ENCODE results near the gene NPR3. TPM values are rescaled to one million over a fixed set of nuclear protein-coding genes. Genes with fewer than 3 reads are reported as not detected.

NPR3 gene, protein sequence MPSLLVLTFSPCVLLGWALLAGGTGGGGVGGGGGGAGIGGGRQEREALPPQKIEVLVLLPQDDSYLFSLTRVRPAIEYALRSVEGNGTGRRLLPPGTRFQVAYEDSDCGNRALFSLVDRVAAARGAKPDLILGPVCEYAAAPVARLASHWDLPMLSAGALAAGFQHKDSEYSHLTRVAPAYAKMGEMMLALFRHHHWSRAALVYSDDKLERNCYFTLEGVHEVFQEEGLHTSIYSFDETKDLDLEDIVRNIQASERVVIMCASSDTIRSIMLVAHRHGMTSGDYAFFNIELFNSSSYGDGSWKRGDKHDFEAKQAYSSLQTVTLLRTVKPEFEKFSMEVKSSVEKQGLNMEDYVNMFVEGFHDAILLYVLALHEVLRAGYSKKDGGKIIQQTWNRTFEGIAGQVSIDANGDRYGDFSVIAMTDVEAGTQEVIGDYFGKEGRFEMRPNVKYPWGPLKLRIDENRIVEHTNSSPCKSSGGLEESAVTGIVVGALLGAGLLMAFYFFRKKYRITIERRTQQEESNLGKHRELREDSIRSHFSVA
- 12.6 TPM for total RNA-seq

DNA sequence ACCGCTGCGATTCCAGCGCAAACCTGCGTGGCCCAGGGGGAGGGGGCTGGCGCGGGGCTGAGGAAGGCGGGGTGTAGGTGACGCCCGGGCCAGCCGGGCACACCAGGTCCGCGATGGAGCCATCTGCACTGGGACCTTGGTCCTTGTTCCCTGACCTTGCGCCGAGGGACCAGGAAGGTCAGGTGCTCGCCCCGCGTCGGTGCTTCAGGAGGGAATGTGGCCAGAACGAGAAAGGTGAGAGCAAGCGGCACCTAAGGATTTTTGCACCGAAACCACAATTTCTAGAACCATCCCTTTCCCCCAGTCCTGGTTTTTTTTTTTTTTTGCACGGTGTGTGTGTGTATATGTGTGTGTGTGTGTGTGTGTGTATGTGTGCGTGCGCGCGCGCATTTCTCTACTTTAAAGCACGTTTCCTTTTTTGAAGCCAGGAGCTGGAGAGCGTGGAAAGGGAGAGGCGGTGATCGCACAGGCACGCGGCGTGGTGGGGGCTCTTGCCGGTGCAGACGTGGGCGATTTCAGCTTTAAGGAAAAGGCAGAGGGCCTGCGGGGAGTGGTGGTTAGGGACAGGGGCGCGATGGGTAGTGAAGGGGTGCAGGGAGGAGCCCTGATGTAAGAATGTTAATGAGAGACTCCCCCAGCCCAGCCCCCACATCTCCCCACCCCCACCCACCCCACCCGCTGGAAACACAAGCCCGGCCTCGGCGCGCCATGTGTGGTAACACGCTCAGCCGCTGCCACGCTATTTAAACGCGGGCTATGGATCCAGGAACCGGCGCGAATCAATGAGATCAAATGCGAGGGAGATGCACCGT lies at the start of gene NPR3:
Gene NPR3, plus strand, starts transcription at position 772 of the 812 bp plus-strand sequence. CDS start 456 bp downstream, outside the sequence.
- ATAC-seq: peak; percentile 4

DNA sequence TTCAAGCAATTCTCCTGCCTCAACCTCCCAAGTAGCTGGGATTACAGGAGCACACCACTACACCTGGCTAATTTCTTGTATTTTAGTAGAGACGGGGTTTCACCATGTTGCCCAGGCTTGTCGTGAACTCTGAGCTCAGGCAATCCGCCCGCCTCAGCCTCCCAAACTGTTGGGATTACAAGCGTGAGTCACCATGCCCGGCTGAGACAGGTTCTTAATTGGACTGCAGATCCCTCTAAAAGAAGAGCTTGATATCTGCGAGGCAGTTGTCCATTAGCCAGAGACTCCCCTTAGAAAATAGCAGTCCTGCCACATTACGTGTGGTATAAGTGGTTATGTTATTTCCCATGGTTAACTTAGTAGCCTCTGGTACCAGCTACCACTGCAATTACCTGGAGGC lies 46.6 kb upstream of the NPR3 start:
- ATAC-seq: peak; percentile 75

DNA sequence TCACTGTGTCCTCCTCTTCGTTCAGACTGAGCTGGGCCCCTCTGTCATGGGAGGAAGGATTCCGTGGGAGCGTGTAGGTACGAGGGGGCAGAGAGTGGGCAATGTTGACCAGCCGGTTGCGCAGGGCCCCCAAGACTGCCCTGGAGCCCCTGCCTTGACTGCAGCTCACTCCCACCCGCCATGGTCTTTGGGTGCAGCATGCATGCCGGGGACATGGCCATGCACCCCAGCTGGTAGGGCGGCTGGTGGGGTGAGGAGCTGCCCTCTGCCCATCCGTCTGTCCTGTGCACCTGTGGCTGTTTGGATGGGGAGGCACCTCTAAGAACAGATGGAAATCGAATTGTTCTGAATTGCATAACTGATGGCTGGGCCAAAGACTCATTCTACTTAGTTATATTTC lies 42.6 kb upstream of the NPR3 start:
- no peak for ATAC-seq

DNA sequence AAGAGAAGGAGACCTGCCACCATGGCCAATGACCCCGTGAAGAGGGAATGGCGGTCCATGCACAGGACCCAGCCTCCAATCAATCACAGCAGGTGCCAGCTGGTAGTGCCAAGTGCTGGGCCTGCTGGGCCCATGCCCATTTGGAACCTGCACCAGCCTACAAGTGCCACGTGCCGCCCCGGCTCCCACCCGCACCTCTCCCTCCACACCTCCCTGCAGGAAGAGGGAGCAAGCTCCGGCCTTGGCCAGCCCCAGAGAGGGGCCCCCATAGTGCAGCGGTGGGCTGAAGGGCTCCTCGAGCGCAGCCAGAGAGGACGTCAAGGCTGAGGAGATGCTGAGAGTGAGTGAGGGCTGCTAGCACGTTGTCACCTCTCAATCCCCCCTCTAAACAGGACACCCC lies 37.8 kb upstream of the NPR3 start:
- no peak for ATAC-seq

DNA sequence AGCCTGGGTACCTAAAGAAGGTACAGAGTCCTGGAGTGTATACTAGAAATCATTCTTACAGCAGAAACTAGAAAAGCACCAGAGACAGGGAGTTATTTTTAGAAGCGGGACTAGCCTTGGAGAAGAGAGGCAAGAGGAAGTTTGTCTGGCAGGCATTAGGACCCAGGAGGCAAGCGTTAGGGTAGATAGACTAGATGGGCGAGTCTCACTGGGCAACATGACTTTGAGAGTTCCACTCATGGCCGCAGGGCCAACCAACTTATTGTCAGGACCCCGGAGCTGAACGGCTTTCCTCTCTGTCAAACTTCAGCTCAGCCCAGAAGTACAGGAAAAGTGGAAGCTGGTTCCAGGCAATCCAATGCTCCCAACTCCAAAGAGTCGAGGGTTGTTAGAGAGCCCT lies 34.1 kb upstream of the NPR3 start:
- ATAC-seq: no peak

DNA sequence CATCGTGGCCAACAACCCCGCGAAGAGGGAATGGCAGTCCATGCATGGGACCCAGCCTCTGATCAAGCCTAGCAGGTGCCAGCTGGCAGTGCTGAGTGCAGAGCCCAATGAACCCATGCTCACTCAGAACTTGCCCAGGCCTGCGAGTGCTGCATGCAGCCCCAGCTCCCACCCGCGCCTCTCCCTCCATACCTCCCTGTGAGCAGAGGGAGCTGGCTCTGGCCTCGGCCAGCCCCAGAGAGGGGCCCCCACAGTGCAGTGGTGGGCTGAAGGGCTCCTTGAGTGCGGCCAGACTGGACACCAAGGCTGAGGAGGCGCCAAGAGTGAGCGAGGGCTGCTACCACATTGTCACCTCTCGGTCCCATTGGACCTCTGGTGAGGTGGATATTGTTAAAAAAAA lies 32.6 kb upstream of the NPR3 start:
- ATAC-seq: no peak

DNA sequence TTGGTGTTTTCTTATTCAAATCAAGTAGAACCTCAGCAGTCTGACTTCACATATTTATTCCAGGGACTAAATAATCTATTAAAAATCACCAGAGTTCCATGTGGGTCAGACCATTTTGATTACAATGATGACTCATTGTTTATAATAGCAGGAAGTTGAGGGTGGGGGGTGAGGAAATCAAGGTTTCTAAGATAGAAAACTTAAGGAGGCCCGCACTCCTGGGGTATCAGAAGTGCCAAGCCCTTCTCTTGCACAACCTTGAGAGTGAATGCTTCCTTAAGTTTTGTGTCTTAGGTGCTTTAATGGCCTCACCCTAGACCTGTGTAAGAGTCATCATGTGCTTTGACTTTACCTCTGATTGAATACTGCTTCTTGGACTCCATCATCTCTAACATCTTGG lies 31.9 kb upstream of the NPR3 start:
- peak; percentile 70 for ATAC-seq

DNA sequence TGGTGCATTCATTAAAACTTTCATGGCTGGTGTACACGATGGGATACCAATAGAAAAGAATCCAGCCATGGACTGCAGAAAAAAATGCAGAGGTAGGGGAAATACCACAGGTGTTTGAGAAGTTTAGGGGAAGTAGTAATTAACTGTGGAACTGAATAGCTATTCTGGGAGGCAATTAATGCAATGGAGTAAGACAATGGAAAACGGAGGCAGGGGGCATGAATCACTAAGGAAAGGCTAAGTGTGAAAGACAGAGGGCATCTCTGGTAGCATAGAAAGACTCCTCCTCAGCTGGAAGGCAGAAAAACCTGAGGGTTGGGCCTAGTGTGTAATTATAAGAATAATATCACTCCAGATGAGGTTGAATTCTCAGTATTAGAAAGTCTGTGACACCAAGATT lies 30.9 kb upstream of the NPR3 start:
- ATAC-seq: no peak

DNA sequence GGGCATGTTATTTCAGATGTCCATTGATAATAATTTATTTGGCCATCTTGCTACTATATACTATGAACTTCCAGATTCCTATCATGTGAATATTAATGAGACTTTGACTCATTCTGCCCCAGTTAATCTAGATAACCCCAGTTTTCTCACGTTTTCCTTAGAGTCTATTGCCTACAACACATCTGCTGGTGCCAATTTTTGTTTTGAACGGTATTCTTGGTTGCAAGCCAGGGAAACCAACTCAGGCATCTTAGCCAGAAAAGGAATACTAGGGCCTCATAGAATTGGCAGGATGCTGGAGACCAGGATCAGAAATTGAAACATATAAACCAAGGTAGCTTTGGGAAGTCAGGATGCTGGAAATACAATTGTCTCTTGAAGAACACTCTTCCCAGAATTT lies 28.0 kb upstream of the NPR3 start:
- ATAC-seq: no peak

DNA sequence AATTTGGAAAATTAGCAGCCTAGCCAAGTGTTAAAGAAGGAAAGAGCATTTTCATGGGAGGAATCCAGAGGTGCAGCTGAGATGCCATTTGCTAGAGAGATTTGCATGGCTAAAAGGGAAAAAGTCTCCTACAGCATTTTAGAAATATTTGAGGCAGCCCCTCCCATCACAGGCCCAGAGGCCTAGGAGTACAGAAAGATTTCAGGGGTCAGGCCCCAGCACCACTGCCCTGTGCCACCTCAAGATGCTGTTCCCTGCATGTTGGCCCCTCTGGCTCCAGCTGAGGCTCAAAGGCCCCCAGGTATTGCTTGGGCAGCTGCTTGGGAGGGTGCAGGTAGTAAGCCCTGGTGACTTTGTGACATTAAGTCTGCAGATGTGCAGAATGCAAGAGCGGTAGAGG lies 26.9 kb upstream of the NPR3 start:
- ATAC-seq: no peak

DNA sequence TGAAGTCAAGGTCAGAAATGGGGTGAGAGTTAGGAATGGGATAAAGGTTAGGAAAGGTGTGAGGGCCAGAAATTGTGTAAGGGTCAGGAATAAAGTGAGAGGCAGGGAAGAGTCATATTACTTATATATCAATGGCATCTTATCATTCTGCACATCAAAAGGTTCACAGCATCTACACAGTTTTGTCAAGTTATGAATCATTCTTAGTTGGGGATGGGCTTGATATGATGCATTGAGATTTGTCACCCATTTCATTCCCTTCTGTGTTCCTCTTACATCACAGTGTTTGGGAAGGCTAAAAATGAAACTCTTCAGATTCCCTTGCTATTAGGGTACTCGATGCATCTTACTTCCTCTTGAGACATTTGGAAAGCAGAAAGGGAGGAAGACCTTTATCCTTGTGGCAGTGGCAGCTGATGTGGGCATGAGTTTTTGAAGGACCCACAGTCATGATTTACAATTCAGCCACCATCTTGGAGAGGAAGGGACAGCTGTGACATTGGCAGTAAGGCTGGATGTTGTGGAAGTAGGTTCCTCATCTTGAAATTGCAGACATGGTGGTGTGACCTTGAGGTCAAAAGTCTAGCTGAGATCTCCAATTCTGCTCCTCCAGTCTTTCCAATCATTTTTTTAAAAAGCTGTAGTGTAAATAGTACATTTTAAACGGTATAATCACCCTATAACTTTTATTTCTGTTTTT lies 24.2 kb upstream of the NPR3 start:
- no peak for ATAC-seq

DNA sequence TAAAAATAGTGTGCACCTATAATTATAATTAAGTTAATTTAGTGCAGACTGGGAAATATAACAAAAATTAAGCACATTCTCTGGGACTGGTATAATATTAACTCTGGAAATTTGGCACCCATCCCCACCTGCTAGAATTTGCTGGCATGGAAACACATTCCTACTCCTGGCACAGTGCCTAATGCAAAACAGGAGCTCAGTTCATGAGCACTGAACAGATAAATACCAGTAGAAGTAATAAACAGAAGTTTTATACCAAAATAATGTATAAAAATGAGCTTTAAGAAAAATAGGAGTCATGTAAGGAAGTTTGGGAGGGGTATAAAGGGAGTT lies 23.7 kb upstream of the NPR3 start:
- no peak for ATAC-seq

DNA sequence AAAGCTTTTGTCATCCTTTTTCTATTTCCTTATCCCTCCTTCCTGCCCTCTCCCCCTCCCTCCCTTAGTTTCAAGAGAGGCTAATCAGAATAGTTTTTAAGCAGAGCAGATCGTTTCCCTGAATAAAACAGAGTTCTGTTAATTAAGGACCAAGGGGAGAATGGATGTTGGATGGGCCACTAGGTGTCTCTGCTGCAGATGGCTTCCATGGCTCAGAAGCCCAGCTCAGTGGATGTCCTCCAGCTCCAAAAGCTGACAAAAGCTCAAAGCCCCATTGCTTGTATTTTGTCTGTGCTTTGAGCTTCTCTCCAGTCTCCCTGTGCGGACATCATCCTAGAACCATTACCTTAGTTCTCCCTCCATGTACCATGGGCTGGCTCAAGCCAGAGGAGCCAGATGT lies 21.0 kb upstream of the NPR3 start:
- no peak for ATAC-seq

DNA sequence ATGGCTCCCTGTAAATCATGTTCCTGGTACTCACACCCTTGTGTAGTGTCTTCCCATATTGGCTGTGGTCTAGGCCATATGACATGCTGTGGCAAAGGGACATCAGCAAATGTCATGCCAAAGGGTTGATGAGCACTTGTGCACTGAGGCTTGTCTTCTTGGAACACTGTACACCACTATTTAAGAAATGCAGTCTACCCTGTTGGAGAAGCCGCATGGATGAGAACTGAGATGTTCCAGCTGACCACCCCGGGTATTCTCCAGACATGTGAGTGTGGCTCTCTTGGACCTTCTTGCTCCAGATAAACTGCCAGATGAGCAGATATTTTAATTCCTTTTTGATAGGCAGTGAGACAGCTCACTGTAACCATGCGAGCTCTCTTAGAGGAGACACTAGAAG lies 20.5 kb upstream of the NPR3 start:
- ATAC-seq: no peak

DNA sequence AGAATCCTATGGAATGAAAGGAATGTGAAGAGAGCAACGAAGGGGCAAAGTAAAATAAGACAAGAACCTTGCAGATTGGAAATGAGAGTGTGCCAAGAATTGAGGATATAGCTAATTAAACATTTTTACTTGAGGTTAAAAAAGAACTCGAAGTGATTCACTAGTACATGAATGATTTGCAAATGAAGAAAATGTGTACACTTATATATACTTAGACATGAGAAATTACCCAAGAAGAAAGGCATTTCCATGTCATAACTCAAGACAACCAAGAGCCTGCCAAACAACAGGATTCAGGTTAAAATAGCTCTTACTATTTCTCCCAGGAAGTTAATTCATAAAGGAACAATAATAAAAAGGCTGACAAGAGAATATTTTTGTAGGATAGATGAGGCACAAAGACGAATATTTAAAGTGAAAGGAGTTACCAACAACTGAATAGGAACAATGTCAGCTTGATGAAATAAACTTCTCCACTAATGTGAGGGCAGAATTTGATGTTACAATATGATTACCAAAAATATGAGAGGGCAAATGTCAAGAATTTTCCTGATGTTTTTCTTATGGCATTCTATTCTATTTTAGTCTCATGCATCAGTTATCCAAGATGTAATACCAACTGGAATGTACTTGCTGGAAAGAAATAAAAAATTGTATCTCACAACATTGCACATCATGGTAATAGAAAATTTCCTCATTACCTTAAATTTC lies 18.9 kb upstream of the NPR3 start:
- no peak for ATAC-seq

DNA sequence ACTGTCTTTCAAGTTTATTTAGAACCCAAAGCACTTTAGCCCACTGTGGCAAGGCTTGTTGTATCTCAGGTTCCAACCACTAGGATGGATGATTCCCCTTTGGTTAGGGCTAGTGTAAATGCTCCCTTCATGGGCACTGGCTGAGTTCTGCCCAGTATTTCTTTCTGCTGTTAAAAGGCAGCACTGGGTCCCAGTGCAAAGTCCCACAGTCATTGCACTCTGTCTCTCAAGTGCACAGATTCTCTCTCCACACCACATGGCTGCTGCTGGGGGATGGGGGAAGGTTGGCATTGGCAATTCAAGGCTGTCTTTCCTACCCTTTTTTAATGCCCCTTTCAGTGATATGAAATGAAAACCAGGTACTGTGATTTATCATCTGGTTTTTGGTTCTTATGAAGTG lies 7.2 kb upstream of the NPR3 start:
- no peak for ATAC-seq

DNA sequence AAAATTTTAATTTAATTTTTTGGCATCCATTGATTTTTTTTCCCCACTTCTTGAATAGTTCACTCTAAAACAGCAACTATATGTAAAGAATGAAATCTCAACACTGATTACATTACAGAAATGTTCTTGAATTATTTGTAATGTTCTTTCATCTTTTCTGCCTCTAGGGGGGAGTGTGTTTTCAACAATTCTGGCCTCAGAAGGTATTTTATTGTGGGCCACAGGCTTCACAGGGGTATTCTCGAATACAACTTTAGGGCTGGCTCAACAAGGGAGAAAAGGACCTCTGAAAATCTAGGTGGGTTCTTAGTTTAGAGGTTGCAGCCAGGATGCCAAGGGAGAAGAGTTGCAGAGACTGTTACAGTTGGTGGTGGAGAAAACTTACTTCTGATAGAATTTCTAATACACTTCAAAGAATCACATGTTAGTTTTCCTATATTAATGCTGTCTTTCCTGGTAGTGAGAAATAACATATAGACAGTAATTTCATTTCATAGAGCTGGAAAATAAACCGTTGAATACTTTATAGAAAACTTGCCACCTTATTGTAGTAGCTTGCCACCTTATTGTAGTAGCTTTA lies 3.6 kb upstream of the NPR3 start:
- ATAC-seq: no peak

DNA sequence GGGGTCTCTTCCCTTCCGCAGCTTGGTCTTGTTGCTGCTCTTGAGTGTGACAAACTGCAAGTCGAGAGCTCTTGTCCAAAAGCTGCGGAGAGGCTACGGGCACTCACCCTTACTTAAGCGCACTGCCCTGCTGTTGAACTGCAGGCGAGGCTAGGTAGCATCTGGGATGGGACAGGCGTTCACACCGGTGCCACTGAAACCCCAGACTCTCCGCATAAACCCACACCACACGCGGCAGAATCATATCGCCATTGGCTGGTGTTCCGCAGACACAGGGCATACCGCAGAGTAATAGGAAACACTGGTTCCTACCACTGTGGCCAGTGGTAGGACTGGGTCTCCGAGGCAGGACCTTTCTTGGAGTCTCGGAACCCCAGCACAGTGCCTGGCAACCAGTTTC lies 2.2 kb upstream of the NPR3 start:
- no peak for ATAC-seq

DNA sequence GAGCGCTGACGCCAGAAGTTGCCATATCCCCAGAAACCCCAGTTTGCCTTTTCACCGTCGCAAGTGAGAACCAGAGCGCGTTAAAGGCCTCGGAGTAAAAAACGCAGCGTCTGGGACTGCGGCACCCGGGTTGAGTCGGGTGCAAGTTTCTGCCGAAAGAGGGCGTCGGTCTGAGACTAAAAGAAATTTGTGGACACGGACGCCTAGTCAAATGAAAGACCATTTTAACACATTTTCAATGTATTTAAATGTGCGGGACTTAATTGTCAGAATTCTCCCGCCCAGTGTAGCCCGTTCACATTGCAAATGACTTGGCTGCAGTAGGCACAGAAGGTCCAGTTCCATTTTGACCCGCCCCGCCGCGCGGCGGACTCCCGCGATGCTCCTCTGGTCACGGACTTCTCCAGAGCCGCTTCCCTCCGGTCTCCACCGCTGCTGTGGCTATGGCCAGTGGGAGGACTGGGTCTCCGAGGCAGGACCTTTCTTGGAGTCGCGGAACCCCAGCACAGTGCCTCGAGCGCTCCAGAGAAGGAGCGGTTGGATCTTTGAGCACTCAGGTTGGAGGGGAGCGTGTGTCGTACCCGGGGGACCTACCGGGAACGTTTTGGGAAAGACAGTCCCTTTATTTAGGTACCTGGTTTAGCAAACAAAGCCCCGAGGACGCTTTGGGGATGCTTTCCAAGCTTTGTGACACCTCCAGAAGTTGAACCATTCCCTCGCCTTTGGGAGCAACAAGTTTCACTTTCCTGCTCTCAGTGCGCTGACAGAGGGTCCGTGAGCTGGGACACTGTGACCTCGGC lies 1.2 kb upstream of the NPR3 start:
- ATAC-seq: peak; percentile 6

DNA sequence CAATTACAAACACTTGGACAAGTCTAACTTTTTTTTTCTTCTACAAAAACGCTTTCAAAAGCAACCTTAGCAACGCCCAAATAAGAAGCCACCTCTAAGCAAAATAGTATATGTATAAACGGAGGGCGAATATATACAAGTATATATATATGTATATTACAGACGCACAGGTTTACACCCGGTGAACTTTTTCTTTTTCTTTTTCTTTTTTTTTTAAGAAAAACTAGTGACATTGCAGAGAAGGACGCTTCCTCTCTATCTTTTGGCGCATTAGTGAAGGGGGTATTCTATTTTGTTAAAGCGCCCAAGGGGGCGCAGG lies 200 bp downstream of the NPR3 start:
- no peak for ATAC-seq

DNA sequence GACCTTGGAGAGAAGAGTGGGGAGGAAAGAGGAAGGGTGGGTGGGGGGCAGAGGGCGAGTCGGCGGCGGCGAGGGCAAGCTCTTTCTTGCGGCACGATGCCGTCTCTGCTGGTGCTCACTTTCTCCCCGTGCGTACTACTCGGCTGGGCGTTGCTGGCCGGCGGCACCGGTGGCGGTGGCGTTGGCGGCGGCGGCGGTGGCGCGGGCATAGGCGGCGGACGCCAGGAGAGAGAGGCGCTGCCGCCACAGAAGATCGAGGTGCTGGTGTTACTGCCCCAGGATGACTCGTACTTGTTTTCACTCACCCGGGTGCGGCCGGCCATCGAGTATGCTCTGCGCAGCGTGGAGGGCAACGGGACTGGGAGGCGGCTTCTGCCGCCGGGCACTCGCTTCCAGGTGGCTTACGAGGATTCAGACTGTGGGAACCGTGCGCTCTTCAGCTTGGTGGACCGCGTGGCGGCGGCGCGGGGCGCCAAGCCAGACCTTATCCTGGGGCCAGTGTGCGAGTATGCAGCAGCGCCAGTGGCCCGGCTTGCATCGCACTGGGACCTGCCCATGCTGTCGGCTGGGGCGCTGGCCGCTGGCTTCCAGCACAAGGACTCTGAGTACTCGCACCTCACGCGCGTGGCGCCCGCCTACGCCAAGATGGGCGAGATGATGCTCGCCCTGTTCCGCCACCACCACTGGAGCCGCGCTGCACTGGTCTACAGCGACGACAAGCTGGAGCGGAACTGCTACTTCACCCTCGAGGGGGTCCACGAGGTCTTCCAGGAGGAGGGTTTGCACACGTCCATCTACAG lies 760 bp downstream of the NPR3 start:
- ATAC-seq: peak; percentile 30
